ENCODE measurements around the gene MACC1. TPM values are rescaled to one million over a fixed set of nuclear protein-coding genes. Genes with fewer than 3 reads are reported as not detected.

Gene MACC1, protein sequence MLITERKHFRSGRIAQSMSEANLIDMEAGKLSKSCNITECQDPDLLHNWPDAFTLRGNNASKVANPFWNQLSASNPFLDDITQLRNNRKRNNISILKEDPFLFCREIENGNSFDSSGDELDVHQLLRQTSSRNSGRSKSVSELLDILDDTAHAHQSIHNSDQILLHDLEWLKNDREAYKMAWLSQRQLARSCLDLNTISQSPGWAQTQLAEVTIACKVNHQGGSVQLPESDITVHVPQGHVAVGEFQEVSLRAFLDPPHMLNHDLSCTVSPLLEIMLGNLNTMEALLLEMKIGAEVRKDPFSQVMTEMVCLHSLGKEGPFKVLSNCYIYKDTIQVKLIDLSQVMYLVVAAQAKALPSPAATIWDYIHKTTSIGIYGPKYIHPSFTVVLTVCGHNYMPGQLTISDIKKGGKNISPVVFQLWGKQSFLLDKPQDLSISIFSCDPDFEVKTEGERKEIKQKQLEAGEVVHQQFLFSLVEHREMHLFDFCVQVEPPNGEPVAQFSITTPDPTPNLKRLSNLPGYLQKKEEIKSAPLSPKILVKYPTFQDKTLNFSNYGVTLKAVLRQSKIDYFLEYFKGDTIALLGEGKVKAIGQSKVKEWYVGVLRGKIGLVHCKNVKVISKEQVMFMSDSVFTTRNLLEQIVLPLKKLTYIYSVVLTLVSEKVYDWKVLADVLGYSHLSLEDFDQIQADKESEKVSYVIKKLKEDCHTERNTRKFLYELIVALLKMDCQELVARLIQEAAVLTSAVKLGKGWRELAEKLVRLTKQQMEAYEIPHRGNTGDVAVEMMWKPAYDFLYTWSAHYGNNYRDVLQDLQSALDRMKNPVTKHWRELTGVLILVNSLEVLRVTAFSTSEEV
- under 1 TPM; 0.05 to 0.09 TPM for total RNA-seq

- Mint-ChIP-seq H3K4me1 (peaks cover 16% of the 10 kb centered on the region), H3K36me3 (ENCODE audit: low read depth) (no peaks in the 10 kb centered on the region), H3K27me3 (peaks cover 2% of the 10 kb centered on the region), H3K4me3 (no peak within 1 kb of the TSS), H3K9me3 (ENCODE audit: low read depth) (no peaks in the 10 kb centered on the region), H3K27ac (no peak within 1 kb of the TSS)
- ChIA-PET CTCF (interaction anchor here (0.7 kb wide), 1 partner anchor 28 kb away, joined by 3 read pairs; no protein-coding TSS in a partner anchor), POLR2A (no interaction called here)
- ATAC-seq (peak; percentile 64), DNase-seq (peak; percentile 25)
- intact Hi-C loops (cut with DNase I, micrococcal nuclease) = no loop called here
Observed at GRCh38 chr7:20217193-20217948, at the start of gene MACC1. Gene MACC1 (minus strand): TSS chr7:20217384. CDS start chr7:20161862, 55,522 bp downstream.

GRCh38 chr7:20264623-20265022, 47.4 kb upstream of the MACC1 start:
- POLR2A ChIA-PET = no interaction called here
- intact Hi-C loops (cut with DNase I, micrococcal nuclease) = no loop called here
- H3K36me3 Mint-ChIP-seq (ENCODE audit: low read depth) = no peaks in the 10 kb centered on the region
- CTCF ChIA-PET = no interaction called here
- no peaks in the 10 kb centered on the region for H3K9me3 Mint-ChIP-seq (ENCODE audit: low read depth)
- H3K4me3 Mint-ChIP-seq = no peak overlapping the region
- no peak for DNase-seq
- H3K4me1 Mint-ChIP-seq = no peaks in the 10 kb centered on the region
- H3K27me3 Mint-ChIP-seq = peaks cover 2% of the 10 kb centered on the region
- ATAC-seq = no peak
- H3K27ac Mint-ChIP-seq = no peak overlapping the region

GRCh38 chr7:20260223-20260622, 43.0 kb upstream of the MACC1 start:
- H3K4me1 Mint-ChIP-seq = no peaks in the 10 kb centered on the region
- no peak overlapping the region for H3K27ac Mint-ChIP-seq
- H3K4me3 Mint-ChIP-seq = no peak overlapping the region
- ATAC-seq (no peak), DNase-seq (no peak)
- POLR2A ChIA-PET = no interaction called here
- CTCF ChIA-PET = interaction anchor here (0.5 kb wide), 1 partner anchor 43 kb away, joined by 3 read pairs; no protein-coding TSS in a partner anchor
- intact Hi-C loops (cut with DNase I, micrococcal nuclease) = no loop called here
- no peaks in the 10 kb centered on the region for H3K36me3 Mint-ChIP-seq (ENCODE audit: low read depth)
- no peaks in the 10 kb centered on the region for H3K9me3 Mint-ChIP-seq (ENCODE audit: low read depth)
- H3K27me3 Mint-ChIP-seq = peaks cover 7% of the 10 kb centered on the region

DNA sequence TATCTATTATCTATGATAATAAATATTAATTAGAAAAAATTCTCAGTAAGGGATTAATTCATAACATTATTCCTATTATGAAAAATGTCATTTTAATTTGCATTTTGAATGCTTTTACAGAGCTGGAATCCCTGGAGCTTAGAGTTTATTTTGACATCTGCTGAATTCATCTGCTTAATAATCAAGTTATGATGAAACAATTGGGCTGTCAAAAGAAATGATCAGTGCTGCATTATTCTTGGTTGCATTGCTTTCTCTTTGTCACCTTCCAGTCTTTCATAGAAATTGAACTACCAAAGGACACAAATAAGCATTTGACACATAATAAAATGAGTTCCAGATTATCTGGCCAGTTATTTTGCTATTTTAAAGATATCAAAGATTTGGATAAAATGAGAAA, 40.0 kb upstream of the MACC1 start:
- DNase-seq = no peak
- no peak overlapping the region for H3K4me3 Mint-ChIP-seq
- H3K4me1 Mint-ChIP-seq = no peaks in the 10 kb centered on the region
- no peak overlapping the region for H3K27ac Mint-ChIP-seq
- ChIA-PET CTCF (interaction anchor here (1.3 kb wide), 1 partner anchor 14 kb away, joined by 3 read pairs; no protein-coding TSS in a partner anchor), POLR2A (no interaction called here)
- H3K9me3 Mint-ChIP-seq (ENCODE audit: low read depth) = no peaks in the 10 kb centered on the region
- intact Hi-C loops (cut with DNase I, micrococcal nuclease) = no loop called here
- peaks cover 7% of the 10 kb centered on the region for H3K27me3 Mint-ChIP-seq
- no peaks in the 10 kb centered on the region for H3K36me3 Mint-ChIP-seq (ENCODE audit: low read depth)
- no peak for ATAC-seq

GRCh38 chr7:20249920-20250319, 32.7 kb upstream of the MACC1 start:
- no peak for ATAC-seq
- intact Hi-C loops (cut with DNase I, micrococcal nuclease) = no loop called here
- H3K27ac Mint-ChIP-seq = no peak overlapping the region

GRCh38 chr7:20249376-20249775, 32.2 kb upstream of the MACC1 start:
- peaks cover 6% of the 10 kb centered on the region for H3K27me3 Mint-ChIP-seq
- intact Hi-C loops (cut with DNase I, micrococcal nuclease) = no loop called here
- H3K36me3 Mint-ChIP-seq (ENCODE audit: low read depth) = no peaks in the 10 kb centered on the region
- no peak for DNase-seq
- ATAC-seq = no peak
- ChIA-PET POLR2A (no interaction called here), CTCF (no interaction called here)
- H3K9me3 Mint-ChIP-seq (ENCODE audit: low read depth) = no peaks in the 10 kb centered on the region
- H3K4me1 Mint-ChIP-seq = no peaks in the 10 kb centered on the region
- H3K27ac Mint-ChIP-seq = no peak overlapping the region
- no peak overlapping the region for H3K4me3 Mint-ChIP-seq

More at GRCh38 chr7:20249920-20250319, 32.7 kb upstream of the MACC1 start:
- ChIA-PET CTCF (no interaction called here), POLR2A (no interaction called here)
- no peak for DNase-seq
- Mint-ChIP-seq H3K27me3 (peaks cover 6% of the 10 kb centered on the region), H3K4me3 (no peak overlapping the region), H3K9me3 (ENCODE audit: low read depth) (no peaks in the 10 kb centered on the region), H3K4me1 (no peaks in the 10 kb centered on the region), H3K36me3 (ENCODE audit: low read depth) (no peaks in the 10 kb centered on the region)

GRCh38 chr7:20246236-20246635, 29.1 kb upstream of the MACC1 start:
- ATAC-seq = no peak
- no peaks in the 10 kb centered on the region for H3K9me3 Mint-ChIP-seq (ENCODE audit: low read depth)
- ChIA-PET POLR2A (no interaction called here), CTCF (no interaction called here)
- no peaks in the 10 kb centered on the region for H3K36me3 Mint-ChIP-seq (ENCODE audit: low read depth)
- no peak for DNase-seq
- no peak overlapping the region for H3K4me3 Mint-ChIP-seq
- peaks cover 10% of the 10 kb centered on the region for H3K27me3 Mint-ChIP-seq
- H3K27ac Mint-ChIP-seq = no peak overlapping the region
- H3K4me1 Mint-ChIP-seq = no peaks in the 10 kb centered on the region
- intact Hi-C loops (cut with DNase I, micrococcal nuclease) = no loop called here

- Mint-ChIP-seq H3K27ac (no peak overlapping the region), H3K4me3 (no peak overlapping the region), H3K4me1 (no peaks in the 10 kb centered on the region), H3K9me3 (ENCODE audit: low read depth) (no peaks in the 10 kb centered on the region), H3K36me3 (ENCODE audit: low read depth) (no peaks in the 10 kb centered on the region), H3K27me3 (peaks cover 10% of the 10 kb centered on the region)
- ChIA-PET CTCF (no interaction called here), POLR2A (no interaction called here)
- DNase-seq = no peak
- no peak for ATAC-seq
- intact Hi-C loops (cut with DNase I, micrococcal nuclease) = no loop called here
Observed at GRCh38 chr7:20244334-20245120, 27.3 kb upstream of the MACC1 start.

DNA sequence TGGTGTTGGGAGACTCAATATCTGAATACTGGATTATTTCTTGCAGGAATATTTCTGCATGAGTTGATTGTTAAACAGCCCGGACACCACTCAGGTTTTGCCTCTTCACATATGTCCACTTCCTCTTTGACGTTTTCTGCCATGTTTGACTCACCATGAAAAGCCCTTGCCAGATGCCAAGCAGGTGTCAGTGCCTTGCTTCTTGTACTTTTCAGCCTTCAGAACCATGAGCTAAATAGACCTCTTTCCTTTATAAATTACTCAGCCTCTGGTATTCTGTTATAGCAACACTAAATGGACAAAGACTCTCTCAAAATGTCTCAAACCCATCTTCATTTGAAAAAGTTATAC, 24.7 kb upstream of the MACC1 start:
- DNase-seq = no peak
- no peaks in the 10 kb centered on the region for H3K36me3 Mint-ChIP-seq (ENCODE audit: low read depth)
- H3K4me1 Mint-ChIP-seq = peaks cover 9% of the 10 kb centered on the region
- no peak for ATAC-seq
- H3K9me3 Mint-ChIP-seq (ENCODE audit: low read depth) = no peaks in the 10 kb centered on the region
- peaks cover 11% of the 10 kb centered on the region for H3K27me3 Mint-ChIP-seq
- ChIA-PET CTCF (no interaction called here), POLR2A (no interaction called here)
- H3K4me3 Mint-ChIP-seq = no peak overlapping the region
- intact Hi-C loops (cut with DNase I, micrococcal nuclease) = no loop called here
- H3K27ac Mint-ChIP-seq = no peak overlapping the region

GRCh38 chr7:20241194-20241910, 24.2 kb upstream of the MACC1 start:
- Mint-ChIP-seq H3K9me3 (ENCODE audit: low read depth) (no peaks in the 10 kb centered on the region), H3K4me1 (peaks cover 9% of the 10 kb centered on the region), H3K36me3 (ENCODE audit: low read depth) (no peaks in the 10 kb centered on the region), H3K27me3 (peaks cover 13% of the 10 kb centered on the region), H3K4me3 (no peak overlapping the region), H3K27ac (no peak overlapping the region)
- intact Hi-C loops (cut with DNase I, micrococcal nuclease) = no loop called here
- ChIA-PET POLR2A (no interaction called here), CTCF (no interaction called here)
- DNase-seq (no peak), ATAC-seq (no peak)
